Tibial nerve (tissue), 4 donors: Measurements from ENCODE around the gene SMC3. TPM values are rescaled to one million over a fixed set of nuclear protein-coding genes. Genes with fewer than 3 reads are reported as not detected.
"Not testable (repeated sequence)": the region's sequence is repeated elsewhere in the genome, so short reads cannot be mapped to it uniquely, and the experiment has no call there.

Experiments used
- DNase-seq, 2 donors: peaks; one replicate each; pipeline ENCODE4 v3.0.0-alpha.2; 2019; ENCODE audit warnings: low spot score in 2 of 2
- H3K27ac ChIP-seq, 4 donors: fragments of 200-600 bp; sonication (generic) in 3 of 4; one replicate each; pipeline ENCODE4 v1.5.1; 2017 to 2019; ENCODE audit warnings: mild to moderate bottlenecking in 1 of 4
- H3K27me3 ChIP-seq, 2 donors: fragments of 200-600 bp; sonication (generic) in 1 of 2; one replicate each; pipeline versions ENCODE4 v1.5.1 to v1.6.0; 2017 to 2019
- H3K36me3 ChIP-seq, 3 donors: fragments of 200-600 bp; sonication (generic); one replicate each; pipeline ENCODE4 v1.5.1; 2018 to 2019
- H3K4me1 ChIP-seq, 4 donors: fragments of 200-600 bp; sonication (generic) in 3 of 4; one replicate each; pipeline ENCODE4 v1.5.1; 2017 to 2019
- H3K4me3 ChIP-seq, 4 donors: fragments of 200-600 bp; sonication (generic) in 3 of 4; one replicate each; pipeline ENCODE4 v1.5.1; 2017 to 2019; ENCODE audit warnings: mild to moderate bottlenecking in 1 of 4, moderate library complexity in 1 of 4
- H3K9me3 ChIP-seq, 4 donors: fragments of 200-600 bp; sonication (generic) in 3 of 4; one replicate each; pipeline ENCODE4 v1.5.1; 2017 to 2019
- CTCF ChIP-seq, 5 experiments: fragments of 200-600 bp in 3 of 5; fragments of 450-650 bp in 2 of 5; sonication (generic) in 3 of 5; IDR thresholded peaks; one replicate each; pipeline ENCODE4 v1.5.1; 2016 to 2019; ENCODE audit warnings: antibody characterized with exemption in 5 of 5, mild to moderate bottlenecking in 3 of 5, moderate library complexity in 2 of 5
- EP300 ChIP-seq, 2 donors: sonication (generic); formaldehyde crosslinking; IDR thresholded peaks; one replicate each; pipeline ENCODE4 v1.6.1; 2017; ENCODE audit warnings: antibody characterized with exemption in 2 of 2, mild to moderate bottlenecking in 1 of 2
- POLR2A ChIP-seq, 2 donors: fragments of 450-650 bp; IDR thresholded peaks; one replicate each; pipeline ENCODE4 v1.6.1; 2017; ENCODE audit warnings: antibody characterized with exemption in 2 of 2, mild to moderate bottlenecking in 2 of 2, moderate library complexity in 2 of 2
- WGBS, 2 donors: methylation state at CpG; one replicate each; pipeline ENCODE4 v1.1.5; 2018; 5-methylcytosine and 5-hydroxymethylcytosine counted together
- total RNA-seq, 4 donors: library from RNA; depleted of rRNA; stranded (reverse); fragments of >200 nt; gene quantifications; one replicate each; pipeline ENCODE4 v1.1.0, GENCODE V29; 2016

Gene SMC3
- total RNA-seq, 4 donors from 2014 or later: 31.0 to 41.4 (median 33.4) TPM

- no peak overlapping the region for H3K27ac ChIP-seq
- WGBS, 2 donors: 94 to 97% methylated on average over 2 of the region's 2 CpGs
- no peaks in the 10 kb centered on the region for H3K27me3 ChIP-seq
- no peaks in the 10 kb centered on the region for H3K36me3 ChIP-seq
- H3K4me3 ChIP-seq: no peak overlapping the region
- H3K4me1 ChIP-seq: no peaks in the 10 kb centered on the region
- no peak for TF ChIP-seq EP300 (IDR thresholded peaks at IDR 0.05)
- no peak for TF ChIP-seq POLR2A (IDR thresholded peaks at IDR 0.05)
- TF ChIP-seq CTCF (IDR thresholded peaks at IDR 0.05): no peak
- no peaks in the 10 kb centered on the region for H3K9me3 ChIP-seq
- DNase-seq: no peak
Measured at GRCh38 chr10:110620398-110620719, 52.9 kb downstream of the SMC3 start.

GRCh38 chr10:110623316-110623715 is 55.8 kb downstream of the SMC3 start:
- H3K9me3 ChIP-seq, H3K4me3 ChIP-seq, H3K27ac ChIP-seq, H3K36me3 ChIP-seq, DNase-seq, H3K27me3 ChIP-seq, H3K4me1 ChIP-seq: not testable (repeated sequence)
- 75 to 77% methylated on average over 4 of the region's 4 CpGs for WGBS, 2 donors

GRCh38 chr10:110625356-110625894 is 57.9 kb downstream of the SMC3 start:
- Histone ChIP-seq H3K27me3 (no peaks in the 10 kb centered on the region), H3K27ac (no peak overlapping the region), H3K4me3 (no peak overlapping the region), H3K4me1 (no peaks in the 10 kb centered on the region), H3K36me3 (no peaks in the 10 kb centered on the region), H3K9me3 (no peaks in the 10 kb centered on the region)
- no peak for DNase-seq
- no peak for TF ChIP-seq EP300 (IDR thresholded peaks at IDR 0.05)
- TF ChIP-seq POLR2A (IDR thresholded peaks at IDR 0.05): no peak
- no peak for TF ChIP-seq CTCF (IDR thresholded peaks at IDR 0.05)
- 89 to 92% methylated on average over 6 of the region's 6 CpGs for WGBS, 2 donors

- WGBS, 2 donors: 81 to 88% methylated on average over 5 of the region's 5 CpGs
- DNase-seq: no peak
- Histone ChIP-seq H3K4me3 (no peak overlapping the region), H3K4me1 (no peaks in the 10 kb centered on the region), H3K36me3 (no peaks in the 10 kb centered on the region), H3K9me3 (no peaks in the 10 kb centered on the region), H3K27me3 (no peaks in the 10 kb centered on the region), H3K27ac (no peak overlapping the region)
- TF ChIP-seq EP300 (IDR thresholded peaks at IDR 0.05) (no peak), CTCF (IDR thresholded peaks at IDR 0.05) (no peak), POLR2A (IDR thresholded peaks at IDR 0.05) (no peak)
Measured at GRCh38 chr10:110625951-110626855, 58.7 kb downstream of the SMC3 start.

- Histone ChIP-seq H3K36me3 (no peaks in the 10 kb centered on the region), H3K27me3 (no peaks in the 10 kb centered on the region), H3K9me3 (no peaks in the 10 kb centered on the region), H3K4me3 (no peak overlapping the region), H3K4me1 (no peaks in the 10 kb centered on the region), H3K27ac (no peak overlapping the region)
- no peak for TF ChIP-seq POLR2A (IDR thresholded peaks at IDR 0.05)
- TF ChIP-seq CTCF (IDR thresholded peaks at IDR 0.05): no peak
- no peak for TF ChIP-seq EP300 (IDR thresholded peaks at IDR 0.05)
- no peak for DNase-seq
Measured at GRCh38 chr10:110628161-110628560, 60.7 kb downstream of the SMC3 start.
